GM19351 (cell line): ENCODE measurements around the gene ITIH6.

ENCODE experiments used
- ATAC-seq: cut with Tn5 transposase; IDR thresholded peaks from one replicate; pipeline ENCODE4 v1.9.1; 2021; ENCODE audit warnings: mild to moderate bottlenecking, moderate library complexity; ENCODE audit not compliant: unreplicated experiment

ITIH6 gene

DNA sequence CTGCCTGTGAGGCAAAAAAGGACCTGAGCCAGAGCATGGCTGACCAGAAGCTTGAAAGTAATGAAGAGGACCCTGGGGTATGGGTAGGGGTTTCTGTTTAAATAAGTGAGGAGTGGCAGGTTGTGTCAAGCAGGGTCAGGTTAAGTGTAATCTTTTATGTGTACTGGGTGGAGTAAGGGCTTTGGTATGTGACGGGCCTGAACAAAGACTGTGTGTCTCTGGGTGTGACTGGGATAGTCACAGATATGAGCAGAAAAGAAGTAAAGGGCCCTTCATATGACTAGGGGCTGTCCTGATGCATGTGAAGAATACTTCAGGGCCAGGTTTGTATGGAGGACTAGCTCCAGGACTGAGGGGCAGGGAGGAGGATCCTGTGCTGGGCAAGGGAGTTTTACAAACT lies 82.4 kb downstream of the ITIH6 start:
- no peak for ATAC-seq

DNA sequence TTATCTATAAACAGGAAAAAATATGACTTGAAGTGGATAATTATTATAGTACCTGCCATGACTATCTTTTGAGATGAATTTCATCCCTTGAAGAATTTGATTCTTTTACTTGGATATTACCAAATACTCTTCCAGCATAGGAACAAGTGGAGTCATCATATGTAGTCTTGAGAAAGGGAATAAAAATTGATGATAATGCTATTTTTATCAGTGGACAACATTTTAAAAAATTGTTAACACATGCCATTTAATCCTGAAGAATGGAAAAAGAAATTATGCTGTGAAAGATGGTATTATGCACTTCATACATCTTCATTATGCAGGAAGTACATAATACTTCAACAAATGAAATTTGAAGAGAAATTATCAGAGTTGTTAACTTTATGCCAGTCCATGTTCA lies 83.6 kb downstream of the ITIH6 start:
- no peak for ATAC-seq

- no peak for ATAC-seq
Measured at GRCh38 chrX:54711735-54712134, 86.3 kb downstream of the ITIH6 start.

DNA sequence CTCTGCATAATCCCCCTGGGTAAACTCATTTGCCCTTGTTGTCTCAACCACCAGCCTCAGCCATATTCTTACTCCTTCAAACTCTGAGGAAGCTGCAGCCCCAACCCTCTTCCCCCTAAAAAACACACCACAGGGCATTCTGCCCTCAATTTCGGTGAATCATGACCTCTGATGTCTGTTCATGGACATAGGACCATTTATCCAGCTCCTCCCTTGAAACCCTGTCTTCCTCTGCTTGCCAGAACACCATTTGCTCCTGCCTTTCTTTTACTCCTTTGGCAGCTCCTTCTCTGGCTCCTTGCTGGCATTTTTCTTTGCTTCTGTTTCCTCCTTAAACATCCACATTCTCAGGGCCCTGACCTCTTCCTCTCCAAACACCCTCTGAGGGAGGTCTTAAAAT lies 87.1 kb downstream of the ITIH6 start:
- no peak for ATAC-seq

DNA sequence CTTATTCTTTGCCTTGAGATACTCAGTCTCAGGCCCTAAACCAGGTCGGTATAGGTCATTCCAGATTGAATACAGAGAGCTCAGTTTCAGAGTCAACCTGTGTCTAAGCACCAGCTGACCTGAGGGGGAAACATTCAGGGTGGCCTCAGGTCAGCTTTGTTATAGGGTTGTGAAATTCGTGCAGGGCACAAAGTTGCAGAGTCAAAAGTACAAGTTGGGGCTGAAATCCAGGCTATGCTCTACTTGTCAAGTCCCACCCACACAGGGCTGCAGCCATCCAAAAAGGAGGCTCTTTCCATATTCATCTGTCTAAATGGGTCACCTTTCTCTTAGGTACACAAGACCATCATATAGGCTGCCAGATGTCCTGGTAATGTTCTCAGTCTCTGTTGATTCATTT lies 89.7 kb downstream of the ITIH6 start:
- ATAC-seq, result no peak
